HCT116 (cell line): Measurements from ENCODE around the gene CACNG3. TPM values are rescaled to one million over a fixed set of nuclear protein-coding genes. Genes with fewer than 3 reads are reported as not detected.

ENCODE experiments used
- ATAC-seq: fragments of 200-7000 bp; cut with Tn5 transposase; 2 replicates; pipeline ENCODE4 v1.9.1; 2020; ENCODE audit warnings: mild to moderate bottlenecking, moderate library complexity
- BruUV-seq: library from RNA; stranded (reverse); fragments of 400-500 nt; replicated peaks from 2 replicates; lab custom pipeline; 2021; lab: Mats Ljungman, UMichigan
- CTCF ChIA-PET: fragments of 300-600 bp; sonication (Branson Sonifier 250); formaldehyde crosslinking; loops from one replicate; lab custom pipeline; 2021; ENCODE audit warnings: antibody characterized with exemption; lab: Charles Lee
- POLR2A ChIA-PET: fragments of 300-600, 350-600 bp; sonication (Branson Sonifier 250); formaldehyde crosslinking; loops from one replicate; lab custom pipeline; 2021; ENCODE audit warnings: antibody characterized with exemption; lab: Charles Lee
- RAD21 ChIA-PET, 2 experiments: fragments of 300-600 bp; sonication (Branson Sonifier 250); formaldehyde crosslinking; loops; one replicate each; lab custom pipeline; 2023; ENCODE audit warnings: low total read pairs in 2 of 2; ENCODE audit not compliant: uncharacterized antibody in 2 of 2, unreplicated experiment in 2 of 2, low non-redundant PET in 1 of 2; lab: Charles Lee
- DNase-seq: peaks from one replicate; pipeline ENCODE4 v3.0.0-alpha.2; 2010; ENCODE audit warnings: low read depth, low spot score
- H2AFZ ChIP-seq: fragments of 200-600 bp; shearing (Covaris generic), sonication (generic); 2 replicates; pipeline ENCODE4 v1.6.1; 2017; ENCODE audit warnings: low read depth, mixed run types, mixed read lengths, antibody characterized with exemption, low read length; ENCODE audit not compliant: poor library complexity, severe bottlenecking
- H3K27ac ChIP-seq: 2 replicates; pipeline ENCODE4 v1.5.1; 2012; ENCODE audit warnings: low read depth, low read length
- H3K27me3 ChIP-seq: fragments of 200-600 bp; sonication (generic); 2 replicates; pipeline ENCODE4 v1.6.1; 2016; ENCODE audit warnings: mixed run types, low read length, mixed read lengths; ENCODE audit not compliant: insufficient read depth
- H3K36me3 ChIP-seq, 2 experiments: fragments of 200-500 bp in 1 of 2; fragments of 200-600 bp in 1 of 2; sonication (Bioruptor generic) in 1 of 2; sonication (generic) in 1 of 2; 2 replicates each; pipeline versions ENCODE4 v1.5.1 to v1.6.1; 2014 to 2016; ENCODE audit warnings: low read length in 2 of 2, inconsistent platforms in 1 of 2, mixed read lengths in 1 of 2, mixed run types in 1 of 2; ENCODE audit not compliant: insufficient read depth in 2 of 2, control insufficient read depth in 1 of 2
- H3K4me1 ChIP-seq, 2 experiments: fragments of 200-600 bp in 1 of 2; sonication (generic) in 1 of 2; 2 replicates each; pipeline versions ENCODE4 v1.5.1 to v1.6.1; 2012 to 2017; ENCODE audit warnings: low read length in 2 of 2, inconsistent platforms in 1 of 2, mild to moderate bottlenecking in 1 of 2, mixed read lengths in 1 of 2, mixed run types in 1 of 2, moderate library complexity in 1 of 2; ENCODE audit not compliant: insufficient read depth in 2 of 2, control insufficient read depth in 1 of 2
- H3K4me2 ChIP-seq: fragments of 200-600 bp; sonication (generic); 2 replicates; pipeline ENCODE4 v1.6.1; 2017; ENCODE audit warnings: mixed run types, low read length, mixed read lengths
- H3K4me3 ChIP-seq, 2 experiments: fragments of 200-600 bp in 1 of 2; sonication (generic) in 1 of 2; replicated peaks in 1 of 2; 2 replicates each; pipeline ENCODE4 v1.5.1; 2011 to 2016; ENCODE audit warnings: low read length in 2 of 2, control low read depth in 1 of 2, low read depth in 1 of 2, mild to moderate bottlenecking in 1 of 2, mixed read lengths in 1 of 2, mixed run types in 1 of 2
- H3K79me2 ChIP-seq: fragments of 200-600 bp; sonication (generic); 2 replicates; pipeline ENCODE4 v1.6.1; 2017; ENCODE audit warnings: mild to moderate bottlenecking, mixed run types, low read length, moderate library complexity, mixed read lengths; ENCODE audit not compliant: insufficient read depth
- H3K9ac ChIP-seq: fragments of 200-600 bp; sonication (generic); 2 replicates; pipeline ENCODE4 v1.6.1; 2016; ENCODE audit warnings: low read length, mixed read lengths
- H3K9me2 ChIP-seq: fragments of 200-600 bp; sonication (generic), shearing (Covaris generic); 2 replicates; pipeline ENCODE4 v1.6.1; 2017; ENCODE audit warnings: mixed run types, mild to moderate bottlenecking, moderate library complexity; ENCODE audit not compliant: insufficient read depth
- H3K9me3 ChIP-seq, 2 experiments: fragments of 200-500 bp in 1 of 2; fragments of 200-600 bp in 1 of 2; sonication (Bioruptor generic) in 1 of 2; sonication (generic) in 1 of 2; 2 replicates each; pipeline ENCODE4 v1.6.1; 2014 to 2017; ENCODE audit warnings: low read length in 2 of 2, mixed read lengths in 2 of 2, inconsistent platforms in 1 of 2, low read depth in 1 of 2, mild to moderate bottlenecking in 1 of 2, mixed run types in 1 of 2, moderate library complexity in 1 of 2; ENCODE audit not compliant: control insufficient read depth in 1 of 2, insufficient read depth in 1 of 2
- H4K20me1 ChIP-seq: fragments of 200-600 bp; sonication (generic), shearing (Covaris generic); 2 replicates; pipeline ENCODE4 v1.6.1; 2017; ENCODE audit warnings: mixed run types, mild to moderate bottlenecking, moderate library complexity; ENCODE audit not compliant: insufficient read depth
- CBX3 ChIP-seq: IDR thresholded peaks from 2 replicates; pipeline ENCODE4 v1.6.1; 2012; ENCODE audit warnings: low read depth
- CEBPB ChIP-seq: IDR thresholded peaks from 2 replicates; pipeline ENCODE4 v1.6.1; 2012; ENCODE audit warnings: low read depth
- EGR1 ChIP-seq: IDR thresholded peaks from 2 replicates; pipeline ENCODE4 v1.6.1; 2012; ENCODE audit warnings: low read depth
- ELF1 ChIP-seq: IDR thresholded peaks from 2 replicates; pipeline ENCODE4 v1.6.1; 2012; ENCODE audit warnings: low read depth, borderline replicate concordance
- EZH2phosphoT487 ChIP-seq: fragments of 200-600 bp; IDR thresholded peaks from 2 replicates; pipeline ENCODE4 v1.6.1; 2018; ENCODE audit warnings: antibody characterized with exemption, borderline replicate concordance
- POLR2A ChIP-seq: IDR thresholded peaks from 2 replicates; pipeline ENCODE4 v1.7.0; 2011; ENCODE audit warnings: borderline replicate concordance; ENCODE audit not compliant: insufficient read depth, insufficient read length; ENCODE audit errors: extremely low read depth
- SRF ChIP-seq: IDR thresholded peaks from 2 replicates; pipeline ENCODE4 v1.6.1; 2012; ENCODE audit warnings: low read depth
- ZBTB33 ChIP-seq: IDR thresholded peaks from 2 replicates; pipeline ENCODE4 v1.6.1; 2011; ENCODE audit warnings: mild to moderate bottlenecking, low read length, moderate library complexity; ENCODE audit not compliant: insufficient replicate concordance; ENCODE audit errors: extremely low read depth
- ZFX ChIP-seq: fragments of 450-650 bp; IDR thresholded peaks from 2 replicates; pipeline ENCODE4 v1.6.1; 2017
- ZNF274 ChIP-seq: fragments of 200-500 bp; sonication (Bioruptor generic); IDR thresholded peaks from 2 replicates; pipeline ENCODE4 v1.6.1; 2014; ENCODE audit warnings: mild to moderate bottlenecking, low read depth, low read length, inconsistent platforms
- intact Hi-C: fragments of 100-400 bp; cut with micrococcal nuclease; formaldehyde crosslinking; loops from 2 replicates; pipeline ENCODE4 v1.10.0; 2022
- total RNA-seq: library from RNA; stranded (reverse); gene quantifications from one replicate; pipeline ENCODE4 v1.2.1, GENCODE V29; 2021; ENCODE audit not compliant: unreplicated experiment
- TF ChIP-seq, protein P1 (sequence below): IDR thresholded peaks from 2 replicates; pipeline ENCODE4 v1.6.1; 2012; ENCODE audit warnings: low read depth

Gene CACNG3
- total RNA-seq, 1 experiment from 2014 or later = not detected

DNA sequence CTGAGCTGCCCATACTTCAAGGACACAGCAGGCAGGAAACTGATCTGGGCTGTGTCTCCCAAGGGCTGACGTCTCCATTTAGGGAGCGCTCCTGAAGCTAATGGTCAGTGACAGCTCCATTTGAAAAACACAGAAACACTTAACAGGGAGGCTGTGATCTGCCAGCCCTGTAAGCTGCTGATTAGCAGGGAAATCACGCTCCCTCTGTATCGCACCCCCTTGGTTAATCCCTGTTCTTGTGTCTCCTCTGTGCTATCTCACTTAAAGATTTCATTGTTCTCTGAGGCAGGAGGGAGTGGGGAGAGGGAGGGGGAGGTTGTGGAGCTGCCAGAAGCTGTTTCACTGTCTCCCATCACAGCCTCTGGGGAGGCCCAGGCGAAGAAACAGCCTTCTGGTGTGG lies 47.4 kb upstream of the CACNG3 start:
- H3K9ac ChIP-seq = no peak overlapping the region
- no TSS peak for BruUV-seq
- RAD21 ChIA-PET = interaction anchor here in 1 of 2 experiments (0.5 kb wide), 1 partner anchor 95 kb away, joined by 4 read pairs; no protein-coding TSS in a partner anchor
- no peak for ATAC-seq
- intact Hi-C loops = no loop called here
- no peak overlapping the region for H3K4me2 ChIP-seq
- H3K9me3 ChIP-seq = no peaks in the 10 kb centered on the region
- H3K9me2 ChIP-seq = no peaks in the 10 kb centered on the region
- no peak overlapping the region for H3K27ac ChIP-seq
- H2AFZ ChIP-seq = no peak overlapping the region
- no peak for TF ChIP-seq ZNF274
- no peak for TF ChIP-seq CEBPB
- no peak for TF ChIP-seq ELF1
- TF ChIP-seq SRF = no peak
- TF ChIP-seq ZBTB33 = no peak
- no peak for TF ChIP-seq CBX3
- TF ChIP-seq, protein P1, sequence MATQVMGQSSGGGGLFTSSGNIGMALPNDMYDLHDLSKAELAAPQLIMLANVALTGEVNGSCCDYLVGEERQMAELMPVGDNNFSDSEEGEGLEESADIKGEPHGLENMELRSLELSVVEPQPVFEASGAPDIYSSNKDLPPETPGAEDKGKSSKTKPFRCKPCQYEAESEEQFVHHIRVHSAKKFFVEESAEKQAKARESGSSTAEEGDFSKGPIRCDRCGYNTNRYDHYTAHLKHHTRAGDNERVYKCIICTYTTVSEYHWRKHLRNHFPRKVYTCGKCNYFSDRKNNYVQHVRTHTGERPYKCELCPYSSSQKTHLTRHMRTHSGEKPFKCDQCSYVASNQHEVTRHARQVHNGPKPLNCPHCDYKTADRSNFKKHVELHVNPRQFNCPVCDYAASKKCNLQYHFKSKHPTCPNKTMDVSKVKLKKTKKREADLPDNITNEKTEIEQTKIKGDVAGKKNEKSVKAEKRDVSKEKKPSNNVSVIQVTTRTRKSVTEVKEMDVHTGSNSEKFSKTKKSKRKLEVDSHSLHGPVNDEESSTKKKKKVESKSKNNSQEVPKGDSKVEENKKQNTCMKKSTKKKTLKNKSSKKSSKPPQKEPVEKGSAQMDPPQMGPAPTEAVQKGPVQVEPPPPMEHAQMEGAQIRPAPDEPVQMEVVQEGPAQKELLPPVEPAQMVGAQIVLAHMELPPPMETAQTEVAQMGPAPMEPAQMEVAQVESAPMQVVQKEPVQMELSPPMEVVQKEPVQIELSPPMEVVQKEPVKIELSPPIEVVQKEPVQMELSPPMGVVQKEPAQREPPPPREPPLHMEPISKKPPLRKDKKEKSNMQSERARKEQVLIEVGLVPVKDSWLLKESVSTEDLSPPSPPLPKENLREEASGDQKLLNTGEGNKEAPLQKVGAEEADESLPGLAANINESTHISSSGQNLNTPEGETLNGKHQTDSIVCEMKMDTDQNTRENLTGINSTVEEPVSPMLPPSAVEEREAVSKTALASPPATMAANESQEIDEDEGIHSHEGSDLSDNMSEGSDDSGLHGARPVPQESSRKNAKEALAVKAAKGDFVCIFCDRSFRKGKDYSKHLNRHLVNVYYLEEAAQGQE = no peak
- no peak for TF ChIP-seq ZFX
- no peak for TF ChIP-seq EZH2phosphoT487
- TF ChIP-seq EGR1 = no peak
- no peak for TF ChIP-seq POLR2A
- TF ChIP-seq, all 23 proteins: peak for 0
- POLR2A ChIA-PET = no interaction called here
- CTCF ChIA-PET = interaction anchor here (0.9 kb wide), 1 partner anchor 138 kb away, joined by 4 read pairs; no protein-coding TSS in a partner anchor
- Histone ChIP-seq H3K36me3 (no peaks in the 10 kb centered on the region), H3K27me3 (peaks cover 63% of the 10 kb centered on the region), H3K4me1 (no peaks in the 10 kb centered on the region), H3K79me2 (no peaks in the 10 kb centered on the region), H4K20me1 (no peaks in the 10 kb centered on the region), H3K4me3 (no peak overlapping the region)
- DNase-seq = no peak
